ENCODE data around the gene DBH.

The DBH gene

GRCh38 chr9:133591985-133592384, 44.2 kb upstream of the DBH start:
- no peak for DNase-seq (ENCODE audit: low read depth)
- no peak for TF ChIP-seq CTCF (IDR thresholded peaks at IDR 0.05; ENCODE audit: control insufficient read depth, extremely low read depth, insufficient read depth)
- H3K4me3 ChIP-seq (ENCODE audit: low read depth, low read length): no peak overlapping the region

GRCh38 chr9:133592731-133593409, 43.3 kb upstream of the DBH start:
- DNase-seq (ENCODE audit: low read depth): no peak
- TF ChIP-seq CTCF (IDR thresholded peaks at IDR 0.05; ENCODE audit: control insufficient read depth, extremely low read depth, insufficient read depth): peak; percentile 46
- no peak overlapping the region for H3K4me3 ChIP-seq (ENCODE audit: low read depth, low read length)

GRCh38 chr9:133593587-133594253, 42.4 kb upstream of the DBH start:
- no peak for TF ChIP-seq CTCF (IDR thresholded peaks at IDR 0.05; ENCODE audit: control insufficient read depth, extremely low read depth, insufficient read depth)
- no peak for DNase-seq (ENCODE audit: low read depth)
- no peak overlapping the region for H3K4me3 ChIP-seq (ENCODE audit: low read depth, low read length)

- TF ChIP-seq CTCF (IDR thresholded peaks at IDR 0.05; ENCODE audit: control insufficient read depth, extremely low read depth, insufficient read depth): no peak
- DNase-seq (ENCODE audit: low read depth): no peak
- H3K4me3 ChIP-seq (ENCODE audit: low read depth, low read length): no peak overlapping the region
Observed at GRCh38 chr9:133594310-133594709, 41.9 kb upstream of the DBH start.

- no peak overlapping the region for H3K4me3 ChIP-seq (ENCODE audit: low read depth, low read length)
- no peak for DNase-seq (ENCODE audit: low read depth)
- TF ChIP-seq CTCF (IDR thresholded peaks at IDR 0.05; ENCODE audit: control insufficient read depth, extremely low read depth, insufficient read depth): no peak
Observed at GRCh38 chr9:133595910-133596309, 40.3 kb upstream of the DBH start.

- TF ChIP-seq CTCF (IDR thresholded peaks at IDR 0.05; ENCODE audit: control insufficient read depth, extremely low read depth, insufficient read depth): no peak
- H3K4me3 ChIP-seq (ENCODE audit: low read depth, low read length): no peak overlapping the region
- no peak for DNase-seq (ENCODE audit: low read depth)
Observed at GRCh38 chr9:133597316-133597957, 38.7 kb upstream of the DBH start.
